GM12864 (cell line): Measurements from ENCODE around the gene RTBDN.

Source experiments
- DNase-seq: peaks from one replicate; pipeline ENCODE4 v3.0.0-alpha.2; 2011; ENCODE audit warnings: low read depth
- H3K4me3 ChIP-seq: 2 replicates; pipeline ENCODE4 v1.5.1; 2011; ENCODE audit warnings: mild to moderate bottlenecking, low read depth, low read length, control low read depth
- CTCF ChIP-seq: IDR thresholded peaks from 2 replicates; pipeline ENCODE4 v1.5.1; 2011; ENCODE audit warnings: low read depth, mild to moderate bottlenecking, moderate library complexity, low read length, control low read depth, inconsistent platforms; ENCODE audit errors: missing control alignments

Gene RTBDN

GRCh38 chr19:12782174-12782423 is 52.3 kb downstream of the RTBDN start:
- no peak for TF ChIP-seq CTCF
- H3K4me3 ChIP-seq: peak overlapping the region; percentile 54
- DNase-seq: no peak

GRCh38 chr19:12779162-12779993 is 55.0 kb downstream of the RTBDN start:
- TF ChIP-seq CTCF: peak; percentile 29
- H3K4me3 ChIP-seq: peak overlapping the region; percentile 68
- no peak for DNase-seq

DNA sequence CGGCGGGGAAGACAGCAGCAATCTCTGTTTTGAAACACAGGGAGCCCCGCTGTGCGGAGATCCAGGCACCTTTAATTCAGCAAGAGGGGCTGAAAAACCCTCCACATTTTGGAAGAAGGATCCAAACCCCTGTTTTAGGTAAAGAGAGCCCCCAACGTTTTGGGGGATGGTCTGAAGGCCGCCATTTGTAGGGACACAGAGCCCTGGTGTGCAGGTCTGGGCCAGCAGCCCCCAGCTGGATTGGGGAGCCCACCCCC is 55.5 kb downstream of the RTBDN start:
- no peak for DNase-seq
- H3K4me3 ChIP-seq: peak overlapping the region; percentile 68
- no peak for TF ChIP-seq CTCF

DNA sequence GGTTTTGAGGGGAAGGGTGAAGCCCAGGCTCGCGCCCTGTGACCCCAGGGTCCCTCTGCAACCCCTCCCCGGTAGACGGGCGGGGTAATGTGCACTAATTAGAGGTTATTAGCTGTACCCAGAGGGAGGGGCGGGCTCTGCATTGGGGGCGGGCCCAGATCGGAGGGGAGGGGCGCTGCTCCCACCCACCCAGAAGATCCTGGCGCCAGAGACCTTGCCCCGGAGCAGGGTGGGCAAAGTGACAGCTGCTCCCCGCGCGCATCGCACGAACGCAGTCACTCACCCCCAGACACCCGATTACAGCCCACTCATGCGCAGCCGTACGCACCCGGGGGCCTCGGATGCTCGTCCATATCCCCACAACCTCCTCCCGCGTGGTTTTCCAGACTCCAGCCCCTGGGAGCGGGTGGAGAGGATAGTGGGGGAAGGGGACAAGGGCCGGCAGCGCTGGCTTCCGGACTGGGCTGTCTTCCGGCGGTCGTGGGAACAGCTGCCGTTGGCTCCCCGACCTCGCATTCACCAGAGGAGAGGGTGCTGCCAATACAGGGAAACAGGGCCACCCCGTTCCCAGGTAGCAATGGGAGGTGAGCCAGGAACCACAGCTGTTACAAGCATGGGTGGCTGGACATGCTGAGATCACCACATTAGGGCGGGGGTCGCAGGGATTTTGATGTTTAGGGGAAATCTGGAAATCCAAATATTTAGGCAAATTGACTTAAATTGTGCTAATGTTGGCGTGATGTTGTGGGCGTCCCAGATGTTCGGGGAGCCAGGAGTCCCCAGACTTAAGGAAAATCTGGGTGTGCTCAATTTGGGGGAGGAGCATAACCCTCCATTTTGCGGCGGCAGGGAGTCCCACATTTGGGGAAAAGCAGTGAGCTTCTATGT is 56.1 kb downstream of the RTBDN start:
- peak overlapping the region; percentile 68 for H3K4me3 ChIP-seq
- no peak for DNase-seq
- peak; percentile 3 for TF ChIP-seq CTCF

DNA sequence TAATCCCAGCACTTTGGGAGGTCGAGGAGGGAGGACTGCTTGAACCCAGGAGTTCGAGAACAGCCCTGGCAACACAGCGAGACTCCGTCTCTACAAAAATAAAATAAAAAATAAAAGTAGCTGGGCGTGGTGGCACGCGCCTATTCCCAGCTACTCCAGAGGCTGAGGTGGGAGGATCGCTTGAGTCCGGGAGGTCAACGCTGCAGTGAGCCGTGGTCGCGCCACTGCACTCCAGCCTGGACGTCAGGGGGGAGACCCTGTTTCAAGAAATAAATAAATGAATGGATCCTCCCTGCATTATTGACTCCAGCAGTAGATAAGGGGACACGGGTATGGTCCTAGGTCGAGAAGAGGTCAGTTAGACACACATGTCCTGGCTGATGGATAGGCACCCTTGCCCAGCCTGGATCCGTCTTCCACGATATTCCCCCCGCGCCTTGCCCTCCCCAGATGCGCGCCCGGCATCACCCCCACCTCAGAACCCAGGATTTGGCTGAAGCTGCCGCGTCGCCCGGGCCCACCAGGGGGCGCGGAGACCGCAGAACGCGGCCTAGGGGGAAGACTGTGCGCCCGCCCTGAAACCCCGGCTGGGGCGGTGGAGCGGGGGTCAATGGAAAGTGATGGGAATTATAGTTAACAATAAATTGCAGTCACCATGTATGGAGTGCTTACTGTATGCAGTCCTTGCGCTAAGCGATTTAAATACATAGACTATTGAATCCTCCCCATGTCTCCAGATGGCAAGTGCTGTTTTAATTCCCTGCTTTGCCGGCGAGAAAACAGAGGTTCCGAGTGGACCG is 57.0 kb downstream of the RTBDN start:
- no peak for DNase-seq
- TF ChIP-seq CTCF: peak; percentile 86
- peak overlapping the region; percentile 68 for H3K4me3 ChIP-seq
